Astrocyte (in vitro differentiated cells and primary cell): ENCODE data around the gene SMYD2. TPM values are rescaled to one million over a fixed set of nuclear protein-coding genes. Genes with fewer than 3 reads are reported as not detected.

ENCODE experiments used
- DNase-seq: peaks from one replicate; pipeline ENCODE4 v3.0.0-alpha.2; 2010; ENCODE audit warnings: low read depth
- FAIRE-seq: peaks from 2 replicates; lab custom pipeline; 2011; peaks lifted over from hg19 to GRCh38; lab: Jason Lieb, UNC
- H2AFZ ChIP-seq: 2 replicates; pipeline ENCODE4 v1.6.0; 2012; ENCODE audit warnings: low read depth, low read length, inconsistent platforms
- H3K27ac ChIP-seq: 2 replicates; pipeline ENCODE4 v1.5.1; 2011; ENCODE audit warnings: low read depth, low read length, inconsistent platforms
- H3K27me3 ChIP-seq: 2 replicates; pipeline ENCODE4 v1.6.0; 2011; ENCODE audit warnings: low read length, inconsistent platforms; ENCODE audit not compliant: insufficient read depth
- H3K36me3 ChIP-seq: 2 replicates; pipeline ENCODE4 v1.5.1; 2011; ENCODE audit warnings: low read length, inconsistent platforms; ENCODE audit not compliant: insufficient read depth
- H3K4me1 ChIP-seq: 2 replicates; pipeline ENCODE4 v1.5.1; 2011; ENCODE audit warnings: low read length, inconsistent platforms; ENCODE audit not compliant: insufficient read depth
- H3K4me2 ChIP-seq: 2 replicates; pipeline ENCODE4 v1.6.0; 2012; ENCODE audit warnings: low read length, inconsistent platforms
- H3K4me3 ChIP-seq: 2 replicates; pipeline ENCODE4 v1.5.1; 2011; ENCODE audit warnings: low read depth, mild to moderate bottlenecking, low read length, inconsistent platforms; ENCODE audit not compliant: insufficient read depth
- H3K79me2 ChIP-seq: 2 replicates; pipeline ENCODE4 v1.6.0; 2012; ENCODE audit warnings: mild to moderate bottlenecking, low read length, inconsistent platforms; ENCODE audit not compliant: insufficient read depth
- H3K9ac ChIP-seq: 2 replicates; pipeline ENCODE4 v1.6.0; 2012; ENCODE audit warnings: mild to moderate bottlenecking, low read length, inconsistent platforms
- H3K9me3 ChIP-seq: 2 replicates; pipeline ENCODE4 v1.5.1; 2012; ENCODE audit warnings: low read depth, mild to moderate bottlenecking, low read length, inconsistent platforms; ENCODE audit not compliant: insufficient read depth
- H4K20me1 ChIP-seq: 2 replicates; pipeline ENCODE4 v1.6.0; 2012; ENCODE audit warnings: low read length, inconsistent platforms; ENCODE audit not compliant: insufficient read depth
- H3K27ac Mint-ChIP-seq: one replicate; pipeline ENCODE4 v1.8.0; 2021; ENCODE audit warnings: mild to moderate bottlenecking, mixed read lengths; ENCODE audit not compliant: unreplicated experiment
- H3K27me3 Mint-ChIP-seq: one replicate; pipeline ENCODE4 v1.8.0; 2021; ENCODE audit warnings: low read depth, mixed read lengths; ENCODE audit not compliant: unreplicated experiment
- H3K36me3 Mint-ChIP-seq: one replicate; pipeline ENCODE4 v1.8.0; 2021; ENCODE audit warnings: low read depth, mixed read lengths; ENCODE audit not compliant: unreplicated experiment
- H3K4me1 Mint-ChIP-seq: one replicate; pipeline ENCODE4 v1.8.0; 2021; ENCODE audit warnings: low read depth, mixed read lengths; ENCODE audit not compliant: unreplicated experiment
- H3K4me3 Mint-ChIP-seq: one replicate; pipeline ENCODE4 v1.8.0; 2021; ENCODE audit warnings: mild to moderate bottlenecking, moderate library complexity, mixed read lengths; ENCODE audit not compliant: unreplicated experiment
- H3K9me3 Mint-ChIP-seq: one replicate; pipeline ENCODE4 v1.8.0; 2021; ENCODE audit warnings: mild to moderate bottlenecking, mixed read lengths; ENCODE audit not compliant: unreplicated experiment
- CTCF ChIP-seq: IDR thresholded peaks from 2 replicates; pipeline ENCODE4 v1.5.1; 2011; ENCODE audit warnings: low read depth, mild to moderate bottlenecking, inconsistent platforms, low read length, moderate library complexity; ENCODE audit not compliant: insufficient read depth
- EZH2 ChIP-seq: IDR thresholded peaks from 2 replicates; pipeline ENCODE4 v1.6.1; 2012; ENCODE audit warnings: mild to moderate bottlenecking, low read length, inconsistent platforms; ENCODE audit not compliant: insufficient read depth
- total RNA-seq: library from RNA; stranded (reverse); gene quantifications from 2 replicates; pipeline ENCODE4 v1.2.1, GENCODE V29; 2021

SMYD2 gene
- total RNA-seq, 1 donor from 2014 or later: 38.6 TPM

GRCh38 chr1:214383381-214384372, 102.7 kb downstream of the SMYD2 start:
- Histone ChIP-seq H3K79me2 (peaks cover 35% of the 10 kb centered on the region), H3K4me2 (no peak overlapping the region), H3K9ac (no peak overlapping the region), H4K20me1 (peaks cover 3% of the 10 kb centered on the region), H3K4me1 (peaks cover 21% of the 10 kb centered on the region), H3K27me3 (no peaks in the 10 kb centered on the region), H3K4me3 (no peak overlapping the region), H3K36me3 (peaks cover 66% of the 10 kb centered on the region), H3K27ac (no peak overlapping the region), H2AFZ (no peak overlapping the region), H3K9me3 (no peaks in the 10 kb centered on the region)
- Mint-ChIP-seq H3K9me3 (no peaks in the 10 kb centered on the region), H3K4me3 (no peak overlapping the region), H3K36me3 (peaks cover 39% of the 10 kb centered on the region), H3K27ac (peak overlapping the region; percentile 44), H3K4me1 (peaks cover 37% of the 10 kb centered on the region), H3K27me3 (no peaks in the 10 kb centered on the region)
- TF ChIP-seq EZH2 (no peak), CTCF (no peak)
- DNase-seq: no peak
- no peak for FAIRE-seq

DNA sequence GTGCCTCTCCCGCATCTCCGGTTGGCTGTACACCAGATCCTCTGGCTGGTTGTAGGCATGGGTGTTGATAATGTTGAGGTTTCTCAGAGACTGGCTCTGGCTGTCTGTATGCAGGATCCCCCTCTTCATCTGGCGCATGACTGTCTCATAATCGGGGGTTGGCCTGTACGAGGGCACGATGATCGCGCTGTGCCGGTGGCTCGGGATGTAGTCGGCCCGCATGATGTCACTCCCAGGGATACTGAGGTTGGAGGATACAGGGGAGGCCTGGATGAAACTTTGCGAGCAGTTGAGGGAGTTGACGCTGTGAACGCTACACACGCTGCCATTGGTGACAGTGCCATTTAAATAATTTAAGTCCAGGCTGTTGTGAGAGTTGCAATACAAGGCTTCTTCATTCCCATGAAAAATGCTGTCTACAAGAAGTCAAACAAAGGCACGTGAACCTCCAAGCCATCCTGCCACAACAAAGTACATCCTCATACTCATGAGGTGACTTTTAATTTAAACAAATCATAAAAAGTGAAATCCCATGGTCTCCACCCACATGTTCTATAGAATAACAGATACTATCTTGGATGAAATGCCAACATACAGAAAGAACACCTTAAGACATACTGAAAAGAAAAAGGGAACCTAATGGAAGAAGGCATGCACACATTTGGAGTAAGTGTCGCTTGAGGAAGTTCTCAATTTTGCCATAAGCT, 103.6 kb downstream of the SMYD2 start:
- DNase-seq: no peak
- H3K27ac Mint-ChIP-seq: peak overlapping the region; percentile 84
- Histone ChIP-seq H3K36me3 (peaks cover 62% of the 10 kb centered on the region), H2AFZ (no peak overlapping the region), H3K27ac (no peak overlapping the region), H3K4me2 (no peak overlapping the region), H3K9ac (no peak overlapping the region), H3K4me3 (no peak overlapping the region), H3K4me1 (peaks cover 12% of the 10 kb centered on the region), H3K79me2 (peaks cover 34% of the 10 kb centered on the region), H3K27me3 (no peaks in the 10 kb centered on the region), H3K9me3 (no peaks in the 10 kb centered on the region), H4K20me1 (peaks cover 3% of the 10 kb centered on the region)
- peaks cover 35% of the 10 kb centered on the region for H3K36me3 Mint-ChIP-seq
- no peak for FAIRE-seq
- no peak overlapping the region for H3K4me3 Mint-ChIP-seq
- H3K4me1 Mint-ChIP-seq: peaks cover 33% of the 10 kb centered on the region
- H3K9me3 Mint-ChIP-seq: no peaks in the 10 kb centered on the region
- TF ChIP-seq EZH2 (no peak), CTCF (no peak)
- H3K27me3 Mint-ChIP-seq: no peaks in the 10 kb centered on the region
